ENCODE data around the gene CCL28.
"Not testable (repeated sequence)": the region's sequence is repeated elsewhere in the genome, so short reads cannot be mapped to it uniquely, and the experiment has no call there.

Gene CCL28

GRCh38 chr5:43412156-43412555 is at the start of gene CCL28:
TSS of gene CCL28 (minus strand) at chr5:43412391. CDS start at chr5:43412316, 75 bp downstream.
- no peak within 1 kb of the TSS for H3K4me3 Mint-ChIP-seq
- peak within 1 kb of the TSS in 1 of 2 donors; percentile 90 for H3K27ac Mint-ChIP-seq
- no peak for ATAC-seq
- H3K9me3 Mint-ChIP-seq, result peaks cover 0 to 3% of the 10 kb centered on the region in 2 donors
- H3K4me1 Mint-ChIP-seq, result no peaks in the 10 kb centered on the region
- DNase-seq, result no peak
- H3K27me3 Mint-ChIP-seq, result no peaks in the 10 kb centered on the region

- Mint-ChIP-seq H3K27ac (peak overlapping the region in 1 of 2 donors; percentile 71), H3K27me3 (no peaks in the 10 kb centered on the region), H3K9me3 (peaks cover 14 to 31% of the 10 kb centered on the region in 2 donors), H3K4me3 (no peak overlapping the region), H3K4me1 (peaks cover 19% of the 10 kb centered on the region)
- DNase-seq (no peak), ATAC-seq (no peak)
Measured at GRCh38 chr5:43461066-43461465, 48.9 kb upstream of the CCL28 start.

- Mint-ChIP-seq H3K9me3 (peaks cover 14 to 27% of the 10 kb centered on the region in 2 donors), H3K4me1 (peaks cover 9% of the 10 kb centered on the region), H3K4me3 (no peak overlapping the region), H3K27me3 (no peaks in the 10 kb centered on the region), H3K27ac (no peak overlapping the region)
- no peak for DNase-seq
- no peak for ATAC-seq
Measured at GRCh38 chr5:43456556-43456955, 44.4 kb upstream of the CCL28 start.

- H3K27me3 Mint-ChIP-seq, H3K4me3 Mint-ChIP-seq, ATAC-seq, H3K4me1 Mint-ChIP-seq, DNase-seq, H3K27ac Mint-ChIP-seq: not testable (repeated sequence)
- H3K9me3 Mint-ChIP-seq, result peaks cover 55 to 56% of the 10 kb centered on the region in 2 donors
Measured at GRCh38 chr5:43441575-43441974, 29.4 kb upstream of the CCL28 start.

GRCh38 chr5:43437062-43437660 is 25.0 kb upstream of the CCL28 start:
- peak; percentile 40 for ATAC-seq
- DNase-seq, result no peak
- Mint-ChIP-seq H3K27me3 (no peaks in the 10 kb centered on the region), H3K4me3 (no peak overlapping the region), H3K4me1 (no peaks in the 10 kb centered on the region), H3K27ac (no peak overlapping the region), H3K9me3 (peaks cover 39 to 40% of the 10 kb centered on the region in 2 donors)

GRCh38 chr5:43433382-43433781 is 21.2 kb upstream of the CCL28 start:
- no peak for DNase-seq
- no peak for ATAC-seq
- H3K9me3 Mint-ChIP-seq, result peaks cover 15 to 16% of the 10 kb centered on the region in 2 donors

GRCh38 chr5:43432486-43433375 is 20.5 kb upstream of the CCL28 start:
- Mint-ChIP-seq H3K4me1 (no peaks in the 10 kb centered on the region), H3K4me3 (no peak overlapping the region), H3K27me3 (no peaks in the 10 kb centered on the region), H3K9me3 (peaks cover 10 to 11% of the 10 kb centered on the region in 2 donors), H3K27ac (no peak overlapping the region)
- ATAC-seq (no peak), DNase-seq (no peak)

More at GRCh38 chr5:43433382-43433781, 21.2 kb upstream of the CCL28 start:
- no peaks in the 10 kb centered on the region for H3K4me1 Mint-ChIP-seq
- no peak overlapping the region for H3K4me3 Mint-ChIP-seq
- no peak overlapping the region for H3K27ac Mint-ChIP-seq
- no peaks in the 10 kb centered on the region for H3K27me3 Mint-ChIP-seq

- H3K4me3 Mint-ChIP-seq, result no peak overlapping the region
- H3K27ac Mint-ChIP-seq, result no peak overlapping the region
- no peaks in the 10 kb centered on the region for H3K4me1 Mint-ChIP-seq
- DNase-seq (no peak), ATAC-seq (no peak)
- H3K9me3 Mint-ChIP-seq, result no peaks in the 10 kb centered on the region
- H3K27me3 Mint-ChIP-seq, result no peaks in the 10 kb centered on the region
Measured at GRCh38 chr5:43429706-43430105, 17.5 kb upstream of the CCL28 start.

- no peak for ATAC-seq
- H3K27ac Mint-ChIP-seq, result no peak overlapping the region
- H3K4me1 Mint-ChIP-seq, result no peaks in the 10 kb centered on the region
- no peak for DNase-seq
- H3K9me3 Mint-ChIP-seq, result no peaks in the 10 kb centered on the region
- no peaks in the 10 kb centered on the region for H3K27me3 Mint-ChIP-seq
- no peak overlapping the region for H3K4me3 Mint-ChIP-seq
Measured at GRCh38 chr5:43429016-43429415, 16.8 kb upstream of the CCL28 start.

- ATAC-seq (no peak), DNase-seq (no peak)
- no peak overlapping the region for H3K27ac Mint-ChIP-seq
- H3K27me3 Mint-ChIP-seq, result no peaks in the 10 kb centered on the region
- H3K4me1 Mint-ChIP-seq, result peaks cover 2% of the 10 kb centered on the region
- no peak overlapping the region for H3K4me3 Mint-ChIP-seq
- H3K9me3 Mint-ChIP-seq, result no peaks in the 10 kb centered on the region
Measured at GRCh38 chr5:43427306-43427705, 15.1 kb upstream of the CCL28 start.

- DNase-seq (no peak), ATAC-seq (no peak)
- H3K27ac Mint-ChIP-seq, result no peak overlapping the region
- no peaks in the 10 kb centered on the region for H3K9me3 Mint-ChIP-seq
- H3K4me1 Mint-ChIP-seq, result peaks cover 6% of the 10 kb centered on the region
- no peak overlapping the region for H3K4me3 Mint-ChIP-seq
- no peaks in the 10 kb centered on the region for H3K27me3 Mint-ChIP-seq
Measured at GRCh38 chr5:43425983-43426382, 13.8 kb upstream of the CCL28 start.

- ATAC-seq, DNase-seq, H3K27me3 Mint-ChIP-seq, H3K4me3 Mint-ChIP-seq, H3K4me1 Mint-ChIP-seq, H3K9me3 Mint-ChIP-seq, H3K27ac Mint-ChIP-seq: not testable (repeated sequence)
Measured at GRCh38 chr5:43423086-43423485, 10.9 kb upstream of the CCL28 start.

- ATAC-seq, result no peak
Measured at GRCh38 chr5:43422143-43422542, 10.0 kb upstream of the CCL28 start.

GRCh38 chr5:43421450-43422133 is 9.4 kb upstream of the CCL28 start:
- no peak for ATAC-seq
- DNase-seq, result no peak
- H3K4me3 Mint-ChIP-seq, result no peak overlapping the region
- H3K9me3 Mint-ChIP-seq, result no peaks in the 10 kb centered on the region
- H3K4me1 Mint-ChIP-seq, result peaks cover 6% of the 10 kb centered on the region
- no peaks in the 10 kb centered on the region for H3K27me3 Mint-ChIP-seq
- no peak overlapping the region for H3K27ac Mint-ChIP-seq

More at GRCh38 chr5:43422143-43422542, 10.0 kb upstream of the CCL28 start:
- DNase-seq, result no peak
- peaks cover 6% of the 10 kb centered on the region for H3K4me1 Mint-ChIP-seq
- no peak overlapping the region for H3K4me3 Mint-ChIP-seq
- no peaks in the 10 kb centered on the region for H3K9me3 Mint-ChIP-seq
- no peak overlapping the region for H3K27ac Mint-ChIP-seq
- no peaks in the 10 kb centered on the region for H3K27me3 Mint-ChIP-seq

GRCh38 chr5:43420241-43420640 is 8.1 kb upstream of the CCL28 start:
- DNase-seq (no peak), ATAC-seq (no peak)
- Mint-ChIP-seq H3K27ac (no peak overlapping the region), H3K27me3 (no peaks in the 10 kb centered on the region), H3K4me3 (no peak overlapping the region), H3K4me1 (peaks cover 6% of the 10 kb centered on the region), H3K9me3 (no peaks in the 10 kb centered on the region)

- Mint-ChIP-seq H3K4me3 (no peak overlapping the region), H3K27ac (no peak overlapping the region), H3K27me3 (no peaks in the 10 kb centered on the region), H3K9me3 (no peaks in the 10 kb centered on the region), H3K4me1 (peaks cover 6% of the 10 kb centered on the region)
- ATAC-seq (no peak), DNase-seq (no peak)
Measured at GRCh38 chr5:43418561-43418960, 6.4 kb upstream of the CCL28 start.
